Kidney (tissue), 14 donors: Measurements from ENCODE around the gene CPNE8. TPM values are rescaled to one million over a fixed set of nuclear protein-coding genes. Genes with fewer than 3 reads are reported as not detected.

Source experiments
- DNase-seq, 5 donors: peaks; one replicate each; pipeline ENCODE4 v3.0.0-alpha.2; 2013 to 2020
- FAIRE-seq: peaks from 2 replicates; lab custom pipeline; 2012; peaks lifted over from hg19 to GRCh38; lab: Jason Lieb, UNC
- H3K27ac ChIP-seq, 2 donors: one replicate each; pipeline ENCODE4 v1.7.0; 2013; ENCODE audit warnings: low read depth in 2 of 2, low read length in 2 of 2, inconsistent platforms in 1 of 2
- H3K27me3 ChIP-seq: one replicate; pipeline ENCODE4 v1.7.1; 2013; ENCODE audit warnings: low read length, inconsistent platforms; ENCODE audit not compliant: control insufficient read depth, insufficient read depth
- H3K36me3 ChIP-seq, 3 donors: one replicate each; pipeline versions ENCODE4 v1.7.0 to v1.7.1; 2013; ENCODE audit warnings: low read length in 3 of 3, control low read depth in 1 of 3, inconsistent platforms in 1 of 3; ENCODE audit not compliant: insufficient read depth in 3 of 3, control insufficient read depth in 2 of 3
- H3K4me1 ChIP-seq, 3 donors: one replicate each; pipeline versions ENCODE4 v1.7.0 to v1.7.1; 2013; ENCODE audit warnings: low read length in 3 of 3, inconsistent platforms in 1 of 3, low read depth in 1 of 3; ENCODE audit not compliant: control insufficient read depth in 2 of 3, insufficient read depth in 2 of 3
- H3K4me3 ChIP-seq, 3 donors: one replicate each; pipeline versions ENCODE4 v1.7.0 to v1.8.1; 2013; ENCODE audit warnings: low read length in 3 of 3, control low read depth in 1 of 3, inconsistent platforms in 1 of 3
- H3K9ac ChIP-seq, 3 donors: one replicate each; pipeline versions ENCODE4 v1.7.0 to v1.7.1; 2013; ENCODE audit warnings: low read length in 3 of 3, control low read depth in 1 of 3, inconsistent platforms in 1 of 3
- H3K9me3 ChIP-seq, 3 donors: one replicate each; pipeline versions ENCODE4 v1.7.0 to v1.7.1; 2013; ENCODE audit warnings: low read length in 3 of 3, control low read depth in 1 of 3, inconsistent platforms in 1 of 3; ENCODE audit not compliant: control insufficient read depth in 2 of 3, insufficient read depth in 1 of 3
- CTCF ChIP-seq: IDR thresholded peaks from 3 replicates; pipeline ENCODE4 v1.5.1; 2012; ENCODE audit warnings: mild to moderate bottlenecking, moderate library complexity, borderline replicate concordance; ENCODE audit not compliant: insufficient read depth; ENCODE audit errors: extremely low read depth
- intact Hi-C: fragments of 100-400 bp; cut with DNase I; formaldehyde crosslinking; loops from one replicate; pipeline ENCODE4 v1.11.1; 2022
- polyA plus RNA-seq: library from polyadenylated mRNA; stranded (reverse); fragments of 350-450 nt; fragmentation: Illumina TruSeq; extraction: RNeasy Lipid Tissue Mini Kit (QIAGEN cat#74804); gene quantifications from one replicate; pipeline ENCODE4 v1.2.3, GENCODE V29; 2014; ENCODE audit warnings: low read depth, low replicate concordance; ENCODE audit not compliant: insufficient read depth
- total RNA-seq: library from RNA; stranded (reverse); fragmentation: NEBNext Ultra II Directional; extraction: Animal tissue kit (Norgen Biotek cat#: 25700); gene quantifications from one replicate; pipeline ENCODE4 v1.2.1, GENCODE V29; 2021
- donor health status: control.
- donor health status: control.
- donor health status: control.
- donor health status: control.
- donor health status: control.
- donor health status: DM: yes; HTN: yes; CAD: no.
- donor health status: Normal renal cell carcinoma (clear cell type).

CPNE8 gene
- total and polyA plus RNA-seq, 2 donors from 2014 or later = 8.8 to 28.5 TPM

- Histone ChIP-seq H3K9ac (no peak overlapping the region), H3K27me3 (no peaks in the 10 kb centered on the region), H3K4me1 (peaks cover 0 to 3% (median 0%) of the 10 kb centered on the region in 3 donors), H3K4me3 (peak overlapping the region in 2 of 3 donors; percentile 12 to 33), H3K9me3 (no peaks in the 10 kb centered on the region), H3K27ac (no peak overlapping the region), H3K36me3 (no peaks in the 10 kb centered on the region)
- DNase-seq = no peak
- FAIRE-seq = no peak
- intact Hi-C loops = no loop called here
- no peak for TF ChIP-seq CTCF
Observed at GRCh38 chr12:38771871-38772270, 133.5 kb downstream of the CPNE8 start.

- TF ChIP-seq CTCF = no peak
- no peak overlapping the region for H3K9ac ChIP-seq
- no peak overlapping the region for H3K27ac ChIP-seq
- DNase-seq = no peak
- FAIRE-seq = no peak
- no peaks in the 10 kb centered on the region for H3K4me1 ChIP-seq
- intact Hi-C loops = no loop called here
- H3K4me3 ChIP-seq = no peak overlapping the region
- no peaks in the 10 kb centered on the region for H3K36me3 ChIP-seq
- no peaks in the 10 kb centered on the region for H3K27me3 ChIP-seq
- H3K9me3 ChIP-seq = no peaks in the 10 kb centered on the region
Observed at GRCh38 chr12:38761636-38762342, 143.6 kb downstream of the CPNE8 start.

GRCh38 chr12:38761111-38761510 lies 144.3 kb downstream of the CPNE8 start:
- no peak overlapping the region for H3K9ac ChIP-seq
- no peaks in the 10 kb centered on the region for H3K9me3 ChIP-seq
- no peaks in the 10 kb centered on the region for H3K27me3 ChIP-seq
- intact Hi-C loops = no loop called here
- no peak overlapping the region for H3K4me3 ChIP-seq
- DNase-seq (no peak), FAIRE-seq (no peak)
- TF ChIP-seq CTCF = no peak
- H3K36me3 ChIP-seq = no peaks in the 10 kb centered on the region
- H3K4me1 ChIP-seq = no peaks in the 10 kb centered on the region
- H3K27ac ChIP-seq = no peak overlapping the region
